ENCODE results near the gene ERBB4.
"Not testable (repeated sequence)": the region's sequence is repeated elsewhere in the genome, so short reads cannot be mapped to it uniquely, and the experiment has no call there.

Gene ERBB4

GRCh38 chr2:212022966-212023365 lies 515.6 kb downstream of the ERBB4 start:
- no peak for TF ChIP-seq ZFX (IDR thresholded peaks at IDR 0.05; ENCODE audit: borderline replicate concordance)
- no peak for TF ChIP-seq CTCF (IDR thresholded peaks at IDR 0.05)
- no peak overlapping the region for H3K27ac ChIP-seq

GRCh38 chr2:212021947-212022346 lies 516.7 kb downstream of the ERBB4 start:
- no peak for TF ChIP-seq CTCF (IDR thresholded peaks at IDR 0.05)
- TF ChIP-seq ZFX (IDR thresholded peaks at IDR 0.05; ENCODE audit: borderline replicate concordance): no peak

GRCh38 chr2:212015588-212015987 lies 523.0 kb downstream of the ERBB4 start:
- H3K27ac ChIP-seq: no peak overlapping the region
- TF ChIP-seq CTCF (IDR thresholded peaks at IDR 0.05) (no peak), ZFX (IDR thresholded peaks at IDR 0.05; ENCODE audit: borderline replicate concordance) (no peak)

More at GRCh38 chr2:212021947-212022346, 516.7 kb downstream of the ERBB4 start:
- H3K27ac ChIP-seq: no peak overlapping the region

GRCh38 chr2:212013626-212014025 lies 525.0 kb downstream of the ERBB4 start:
- no peak overlapping the region for H3K27ac ChIP-seq
- no peak for TF ChIP-seq ZFX (IDR thresholded peaks at IDR 0.05; ENCODE audit: borderline replicate concordance)
- no peak for TF ChIP-seq CTCF (IDR thresholded peaks at IDR 0.05)

- H3K27ac ChIP-seq: not testable (repeated sequence)
These were observed 528.3 kb downstream of the ERBB4 start for GRCh38 chr2:212010305-212010704.

DNA sequence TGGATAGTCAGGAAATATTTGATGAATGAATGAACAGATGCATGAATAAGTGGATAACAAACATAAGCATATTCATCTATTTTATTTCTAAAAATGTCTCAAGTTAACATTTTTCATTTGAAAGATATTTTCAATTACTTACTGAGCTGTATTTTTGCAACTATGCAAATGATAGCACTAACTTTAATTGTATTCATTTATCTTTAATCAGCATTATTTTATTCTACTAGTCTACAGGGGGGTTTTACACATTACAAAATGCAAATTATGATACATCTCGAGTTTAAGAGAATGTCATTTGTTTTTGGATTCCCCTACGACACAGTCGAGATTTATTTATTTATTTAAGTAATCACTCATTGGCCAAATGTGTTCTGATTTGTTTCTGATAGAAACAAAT lies 530.6 kb downstream of the ERBB4 start:
- no peak overlapping the region for H3K27ac ChIP-seq
- TF ChIP-seq ZFX (IDR thresholded peaks at IDR 0.05; ENCODE audit: borderline replicate concordance): no peak
- no peak for TF ChIP-seq CTCF (IDR thresholded peaks at IDR 0.05)

GRCh38 chr2:212005085-212005671 lies 533.4 kb downstream of the ERBB4 start:
- TF ChIP-seq CTCF (IDR thresholded peaks at IDR 0.05) (peak; percentile 83), ZFX (IDR thresholded peaks at IDR 0.05; ENCODE audit: borderline replicate concordance) (no peak)

DNA sequence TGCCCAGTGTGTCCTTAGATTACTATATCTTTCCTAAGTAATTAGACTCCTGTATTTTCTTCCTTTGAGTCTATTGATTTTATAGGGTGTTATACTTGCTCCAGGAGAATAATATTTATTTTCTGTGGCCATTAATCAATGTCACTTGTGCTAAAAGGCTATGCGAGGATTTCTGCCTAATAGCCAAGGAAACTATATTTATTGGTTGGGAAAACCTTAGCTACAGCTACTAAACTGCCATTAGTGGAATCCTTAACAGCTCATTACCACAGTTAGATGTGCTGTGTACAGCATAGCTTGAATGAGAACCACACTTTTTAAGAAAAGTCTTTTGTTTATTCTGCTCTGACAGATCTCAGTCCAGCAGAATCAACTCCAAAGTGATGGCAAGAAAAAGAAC lies 537.3 kb downstream of the ERBB4 start:
- TF ChIP-seq CTCF (IDR thresholded peaks at IDR 0.05): no peak
- no peak for TF ChIP-seq ZFX (IDR thresholded peaks at IDR 0.05; ENCODE audit: borderline replicate concordance)
- H3K27ac ChIP-seq: no peak overlapping the region

More at GRCh38 chr2:212005085-212005671, 533.4 kb downstream of the ERBB4 start:
- no peak overlapping the region for H3K27ac ChIP-seq

All from 22Rv1 (cell line).